Measurements from ENCODE around the gene STXBP5L. TPM values are rescaled to one million over a fixed set of nuclear protein-coding genes. Genes with fewer than 3 reads are reported as not detected.
"Not testable (repeated sequence)": the region's sequence is repeated elsewhere in the genome, so short reads cannot be mapped to it uniquely, and the experiment has no call there.

Gene STXBP5L
- total RNA-seq, 4 donors from 2014 or later = 0.30 to 0.44 TPM; not detected in 2

- 94 to 97% methylated on average over 2 of the region's 2 CpGs for WGBS, 2 donors
- H3K4me3 ChIP-seq = no peak overlapping the region
- peaks cover 0 to 10% (median 0%) of the 10 kb centered on the region in 4 donors for H3K4me1 ChIP-seq
- no peaks in the 10 kb centered on the region for H3K27me3 ChIP-seq
- H3K36me3 ChIP-seq = no peaks in the 10 kb centered on the region
- no peaks in the 10 kb centered on the region for H3K9me3 ChIP-seq
- no peak for DNase-seq (ENCODE audit: low spot score in 2 of 2)
- TF ChIP-seq CTCF (IDR thresholded peaks at IDR 0.05) (no peak), EP300 (IDR thresholded peaks at IDR 0.05) (no peak), POLR2A (IDR thresholded peaks at IDR 0.05) (no peak)
- no peak overlapping the region for H3K27ac ChIP-seq
Measured at GRCh38 chr3:121436074-121436473, 528.1 kb downstream of the STXBP5L start.

- Histone ChIP-seq H3K4me3 (no peak overlapping the region), H3K9me3 (no peaks in the 10 kb centered on the region), H3K4me1 (peaks cover 0 to 10% (median 0%) of the 10 kb centered on the region in 4 donors), H3K27me3 (no peaks in the 10 kb centered on the region), H3K36me3 (no peaks in the 10 kb centered on the region), H3K27ac (no peak overlapping the region)
- DNase-seq (ENCODE audit: low spot score in 2 of 2) = no peak
- TF ChIP-seq EP300 (IDR thresholded peaks at IDR 0.05) = no peak
- no peak for TF ChIP-seq POLR2A (IDR thresholded peaks at IDR 0.05)
- no peak for TF ChIP-seq CTCF (IDR thresholded peaks at IDR 0.05)
- 73 to 90% methylated on average over 3 of the region's 3 CpGs for WGBS, 2 donors
Measured at GRCh38 chr3:121436641-121437040, 528.6 kb downstream of the STXBP5L start.

GRCh38 chr3:121443456-121443855, 535.5 kb downstream of the STXBP5L start:
- no peak for DNase-seq (ENCODE audit: low spot score in 2 of 2)
- 88 to 89% methylated on average over 1 of the region's 1 CpG for WGBS, 2 donors

GRCh38 chr3:121451752-121452151, 543.7 kb downstream of the STXBP5L start:
- H3K27me3 ChIP-seq; H3K4me3 ChIP-seq; H3K36me3 ChIP-seq; DNase-seq (ENCODE audit: low spot score in 2 of 2); H3K4me1 ChIP-seq; H3K9me3 ChIP-seq; H3K27ac ChIP-seq: not testable (repeated sequence)
- WGBS, 2 donors = 92% methylated on average over 12 of the region's 12 CpGs

More at GRCh38 chr3:121443456-121443855, 535.5 kb downstream of the STXBP5L start:
- Histone ChIP-seq H3K9me3 (no peaks in the 10 kb centered on the region), H3K4me3 (no peak overlapping the region), H3K27me3 (no peaks in the 10 kb centered on the region), H3K27ac (no peak overlapping the region), H3K36me3 (no peaks in the 10 kb centered on the region), H3K4me1 (no peaks in the 10 kb centered on the region)
- TF ChIP-seq CTCF (IDR thresholded peaks at IDR 0.05) (no peak), EP300 (IDR thresholded peaks at IDR 0.05) (no peak), POLR2A (IDR thresholded peaks at IDR 0.05) (no peak)

GRCh38 chr3:121462565-121462964, 554.6 kb downstream of the STXBP5L start:
- WGBS, 2 donors = 96 to 97% methylated on average over 3 of the region's 3 CpGs
- H3K4me1 ChIP-seq = no peaks in the 10 kb centered on the region

More at GRCh38 chr3:121462565-121462964, 554.6 kb downstream of the STXBP5L start:
- no peaks in the 10 kb centered on the region for H3K36me3 ChIP-seq
- H3K27me3 ChIP-seq = no peaks in the 10 kb centered on the region
- no peaks in the 10 kb centered on the region for H3K9me3 ChIP-seq
- no peak overlapping the region for H3K4me3 ChIP-seq
- H3K27ac ChIP-seq = no peak overlapping the region
- DNase-seq (ENCODE audit: low spot score in 2 of 2) = no peak
- TF ChIP-seq POLR2A (IDR thresholded peaks at IDR 0.05) (no peak), CTCF (IDR thresholded peaks at IDR 0.05) (no peak), EP300 (IDR thresholded peaks at IDR 0.05) (no peak)
